T follicular helper cell (primary cell): ENCODE data around the gene FBN2.
"Not testable (repeated sequence)": the region's sequence is repeated elsewhere in the genome, so short reads cannot be mapped to it uniquely, and the experiment has no call there.

Experiments used
- DNase-seq: peaks from one replicate; pipeline ENCODE4 v3.0.0-alpha.2; 2020; ENCODE audit warnings: low read depth

Gene FBN2

DNA sequence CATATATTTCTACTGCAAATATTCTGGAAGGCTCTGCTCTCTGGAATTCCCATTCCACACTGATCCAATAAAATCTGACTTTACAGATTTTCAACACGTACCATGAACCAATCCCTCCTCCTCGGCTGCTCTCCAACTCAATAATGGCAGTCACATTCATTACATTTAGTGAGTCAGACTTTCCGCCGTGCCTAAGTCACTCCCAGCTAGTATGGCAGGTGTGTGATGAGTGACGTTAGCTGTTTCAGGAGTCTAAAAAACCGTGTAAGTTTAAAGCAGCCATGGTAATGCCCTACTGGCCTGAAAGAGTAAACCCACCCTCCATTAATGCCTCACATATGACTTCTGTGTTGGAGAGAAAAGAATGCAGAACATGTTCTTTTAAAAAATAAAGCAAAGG lies 3.3 kb downstream of the FBN2 start:
- no peak for DNase-seq

DNA sequence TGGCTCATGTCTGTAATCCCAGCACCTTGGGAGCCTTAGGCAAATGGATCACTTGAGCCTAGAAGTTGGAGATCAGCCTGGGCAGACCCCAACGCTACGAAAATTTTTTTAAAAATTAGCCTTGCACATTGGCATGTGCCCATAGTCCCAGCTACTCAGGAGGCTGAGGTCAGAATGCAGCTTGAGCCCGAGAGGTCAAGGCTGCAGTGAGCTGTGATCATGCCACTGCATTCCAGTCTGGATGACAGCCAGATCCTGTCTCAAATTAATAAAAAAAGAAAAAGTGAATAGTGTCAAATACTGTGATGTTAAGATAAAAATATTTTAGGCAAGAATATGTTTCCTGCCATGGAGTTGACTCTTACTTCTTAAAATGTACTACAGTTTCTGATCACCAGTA lies 5.3 kb downstream of the FBN2 start:
- no peak for DNase-seq

DNA sequence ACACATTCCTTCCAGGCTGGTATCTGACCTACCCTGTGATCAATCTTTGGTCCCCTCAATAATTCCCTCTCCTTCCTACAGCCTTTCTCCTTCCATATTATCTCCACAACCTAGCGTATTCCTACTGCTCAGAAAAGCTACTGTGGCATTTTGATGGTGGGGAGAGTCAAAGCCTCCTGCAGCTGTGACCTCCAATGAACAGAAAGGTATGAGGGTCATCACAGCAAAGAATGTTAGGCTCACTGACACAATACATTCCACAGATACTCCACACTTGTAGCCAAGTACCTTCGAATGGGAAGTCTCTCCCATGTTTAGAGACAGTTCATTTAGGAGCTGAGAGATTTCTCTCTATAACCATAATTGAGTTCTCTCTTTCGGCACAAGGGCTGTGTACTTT lies 5.9 kb downstream of the FBN2 start:
- no peak for DNase-seq

DNA sequence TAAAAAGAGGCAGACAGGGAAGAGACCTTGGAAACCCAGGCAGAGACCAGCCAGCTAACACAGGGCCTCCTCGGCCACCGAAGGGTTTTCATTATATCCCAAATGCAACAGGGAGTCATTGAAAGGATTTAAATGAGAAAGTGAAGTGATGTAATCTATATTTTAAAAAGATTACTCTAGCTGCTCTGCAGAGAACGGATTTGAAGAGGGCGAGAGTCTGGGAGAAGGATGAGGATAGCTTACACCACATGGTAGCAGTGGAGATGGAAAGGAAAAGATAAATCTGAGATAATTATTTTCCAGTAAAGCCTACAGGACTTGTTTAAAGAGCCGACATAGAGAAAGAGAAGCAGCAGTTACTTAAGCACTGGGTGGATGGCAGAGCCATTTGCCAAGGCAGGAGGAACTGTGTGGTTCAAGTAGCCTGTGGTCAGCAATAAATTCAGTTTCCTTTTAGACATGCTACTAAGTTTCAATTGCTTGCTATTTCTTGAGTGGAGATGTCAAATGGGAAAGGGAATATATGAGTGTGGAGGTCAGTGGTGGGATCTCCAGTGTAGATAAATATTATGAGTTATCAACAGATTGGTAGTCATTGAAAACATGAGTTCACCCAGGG lies 9.3 kb downstream of the FBN2 start:
- no peak for DNase-seq

DNA sequence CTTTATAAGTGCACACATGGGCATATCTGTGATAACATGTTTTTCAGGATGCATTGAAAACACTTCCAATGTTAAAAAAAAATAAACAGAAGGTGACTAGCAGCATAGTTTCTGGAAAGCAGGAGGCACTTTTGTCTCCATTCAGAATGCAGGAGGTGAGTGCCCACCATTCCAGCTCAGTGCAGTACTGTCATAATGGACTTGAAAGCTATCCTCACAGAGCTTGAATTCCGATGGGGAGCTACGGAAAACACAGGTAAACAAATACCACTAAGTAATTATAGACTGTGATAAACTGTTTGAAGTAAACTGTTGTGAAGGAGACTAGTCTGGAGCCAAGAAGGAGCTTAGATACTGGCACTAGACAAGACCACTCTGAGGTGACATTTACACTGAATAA lies 9.9 kb downstream of the FBN2 start:
- DNase-seq = no peak

DNA sequence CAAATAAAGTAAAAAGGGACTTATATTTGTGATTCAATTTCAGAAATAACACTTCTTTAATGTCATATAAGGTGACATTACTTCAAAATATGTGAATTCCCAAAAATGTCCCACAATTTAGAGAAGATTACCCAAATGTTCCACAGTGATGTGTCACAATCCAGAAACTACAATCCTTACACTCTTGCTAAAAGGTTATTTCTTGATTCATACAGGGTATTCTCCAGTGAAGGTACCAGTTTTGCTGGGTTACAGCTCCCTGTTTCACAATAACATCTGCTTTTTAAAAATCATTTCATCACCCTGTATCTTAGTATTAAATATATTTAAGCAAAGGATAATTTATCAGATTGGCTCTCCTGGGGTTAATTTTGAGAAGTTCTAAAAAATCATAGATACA lies 11.0 kb downstream of the FBN2 start:
- DNase-seq = no peak

DNA sequence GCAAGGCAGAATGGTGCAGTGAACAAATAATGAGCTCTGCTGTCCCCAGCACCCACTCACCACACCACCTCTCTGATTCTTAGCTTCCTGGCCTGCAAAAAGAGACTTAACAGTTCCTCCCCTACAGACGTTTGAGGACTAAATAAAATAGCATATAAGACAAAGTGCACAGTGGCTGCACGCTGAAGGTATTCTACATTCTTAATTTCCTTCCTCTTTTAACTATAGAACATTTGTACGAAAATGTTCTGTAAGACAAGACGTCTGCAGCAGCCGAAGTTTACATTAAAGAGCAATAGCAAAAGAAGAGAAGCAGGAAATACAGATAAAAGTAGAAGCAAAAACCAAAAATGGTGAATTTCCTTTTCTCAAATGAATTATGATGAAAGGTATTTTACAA lies 15.7 kb downstream of the FBN2 start:
- no peak for DNase-seq

DNA sequence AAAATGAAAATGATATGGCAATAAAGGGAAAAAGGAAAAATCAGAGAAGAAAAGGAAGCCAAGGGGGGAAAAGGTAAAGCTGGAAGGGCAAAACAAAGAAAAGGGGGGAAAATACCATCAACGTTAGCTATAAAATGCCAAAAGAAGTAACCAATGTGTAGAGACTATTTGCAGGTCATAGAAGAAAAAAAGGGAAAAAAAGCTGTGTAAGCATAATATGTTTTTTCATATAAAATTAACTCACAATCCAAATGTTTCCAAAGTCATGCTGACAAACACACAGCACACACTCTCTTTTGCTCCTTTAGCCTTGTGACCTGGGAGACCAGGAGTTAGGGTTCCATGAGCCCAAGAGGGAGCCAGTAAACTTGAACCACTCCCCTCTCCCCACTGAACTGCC lies 18.2 kb downstream of the FBN2 start:
- no peak for DNase-seq

DNA sequence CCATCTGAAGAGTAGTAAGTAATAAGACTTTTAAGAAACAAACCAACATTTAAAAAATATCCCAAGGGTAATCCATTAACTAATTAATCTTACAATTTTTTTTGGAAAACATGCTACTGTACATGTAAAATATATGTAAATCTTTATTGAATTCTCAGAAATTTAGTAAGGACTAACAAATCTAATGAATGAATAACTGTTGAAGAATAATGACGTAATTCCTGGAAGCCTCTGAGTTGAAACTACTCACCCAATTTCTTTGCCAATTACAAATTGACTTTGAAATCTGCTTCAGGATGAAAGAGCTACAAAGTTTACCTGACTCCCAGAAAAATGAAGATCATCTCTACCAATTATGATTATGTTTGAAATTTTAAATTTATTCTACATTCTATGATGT lies 21.1 kb downstream of the FBN2 start:
- no peak for DNase-seq

DNA sequence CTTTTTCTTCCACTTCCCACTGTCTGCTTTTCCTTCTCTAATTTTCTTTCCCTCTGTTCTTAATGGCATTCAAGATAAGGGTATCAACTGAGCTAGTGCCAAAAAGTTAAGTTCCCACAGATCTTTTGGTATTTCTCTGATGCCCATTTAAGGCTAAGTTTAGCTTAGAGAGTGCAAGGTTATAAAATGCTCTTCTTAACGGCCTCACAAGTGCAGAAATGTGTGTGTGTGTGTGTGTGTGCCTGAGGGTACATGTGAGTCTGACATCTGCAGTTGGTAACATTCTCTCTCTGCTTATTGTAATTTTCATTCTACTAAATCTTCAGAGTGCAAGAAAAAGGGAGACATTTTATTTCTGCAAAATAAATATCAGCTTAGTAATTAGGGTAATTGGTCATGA lies 24.2 kb downstream of the FBN2 start:
- no peak for DNase-seq

DNA sequence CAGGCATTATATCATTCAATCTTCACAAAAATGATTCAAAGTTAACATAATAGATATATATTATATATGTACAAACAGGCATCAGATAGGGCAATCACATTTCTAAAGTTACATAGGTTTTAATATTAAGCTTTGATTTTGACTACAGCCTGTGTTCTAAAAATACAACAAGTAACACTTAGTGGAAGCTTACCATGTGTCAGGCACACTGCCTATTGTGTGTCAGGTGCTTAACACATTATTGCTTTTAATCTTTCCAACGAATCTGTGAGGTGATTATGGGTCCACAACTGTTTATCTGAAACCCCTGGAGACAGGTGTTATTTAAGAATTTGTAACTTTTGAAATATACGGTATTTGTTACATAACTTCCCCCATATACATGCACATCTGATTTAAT lies 25.2 kb downstream of the FBN2 start:
- no peak for DNase-seq

DNA sequence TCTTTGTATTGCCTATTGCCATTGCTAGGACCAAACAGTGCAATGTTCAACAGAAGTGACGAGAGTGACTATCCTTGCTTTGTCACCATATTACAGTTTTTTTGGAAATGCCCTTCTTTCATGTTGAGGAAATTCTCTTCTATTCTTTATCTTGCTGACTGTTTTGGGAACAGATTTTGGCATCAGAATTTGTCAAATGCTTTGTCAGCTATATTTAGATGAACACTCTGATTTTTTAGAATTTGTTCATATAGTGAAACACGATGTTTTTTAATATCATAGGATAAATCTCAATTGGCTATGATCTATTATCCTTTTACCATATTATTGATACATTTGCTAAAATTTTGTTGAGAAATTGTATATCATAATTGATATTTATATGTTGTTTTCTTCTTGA lies 31.4 kb downstream of the FBN2 start:
- DNase-seq = no peak

DNA sequence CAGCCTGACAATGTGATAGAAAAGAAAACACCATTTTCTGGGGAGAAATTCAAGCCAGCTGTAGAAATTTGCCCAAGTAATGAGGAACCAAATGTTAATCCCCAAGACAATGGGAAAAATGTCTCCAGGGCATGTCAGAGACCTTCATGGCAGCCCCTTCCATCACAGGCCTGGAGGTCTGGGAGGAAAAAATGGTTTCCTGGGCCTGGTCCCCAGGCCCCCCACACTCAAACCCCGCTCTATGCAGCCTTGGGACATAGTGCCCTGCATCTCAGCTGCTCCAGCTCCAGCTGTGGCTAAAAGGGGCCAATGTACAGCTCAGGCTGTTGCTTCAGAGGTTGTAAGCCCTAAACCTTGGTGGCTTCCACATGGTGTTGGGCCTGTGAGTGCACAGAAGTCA lies 34.3 kb downstream of the FBN2 start:
- not testable (repeated sequence) for DNase-seq

DNA sequence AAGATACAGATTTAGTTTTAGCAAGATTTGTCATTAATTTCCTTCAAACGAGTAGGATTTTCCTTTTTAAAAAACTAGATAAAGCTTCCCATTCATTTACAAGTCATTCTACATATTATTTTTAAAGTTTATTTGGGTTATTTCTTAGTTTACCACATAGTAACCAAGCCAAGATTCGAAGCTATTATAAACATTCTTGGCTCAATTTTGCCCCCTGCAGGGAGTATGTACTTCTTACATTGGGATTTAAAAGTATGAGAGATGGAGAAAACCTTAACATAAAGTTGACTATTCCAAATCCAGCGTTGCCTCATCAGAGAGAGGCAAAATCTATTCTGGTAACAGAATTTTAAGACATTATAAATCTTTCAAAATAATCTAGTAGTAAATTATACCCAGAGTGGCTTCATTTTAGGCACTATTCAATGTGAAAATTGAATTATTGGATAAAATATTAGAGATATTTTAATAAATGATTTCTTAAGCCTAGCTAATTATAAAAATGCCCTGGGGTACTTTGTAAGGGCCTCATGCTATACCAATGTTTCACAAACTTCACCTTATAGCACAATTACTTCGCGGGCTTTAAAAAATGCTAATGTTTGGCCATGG lies 39.1 kb downstream of the FBN2 start:
- no peak for DNase-seq

DNA sequence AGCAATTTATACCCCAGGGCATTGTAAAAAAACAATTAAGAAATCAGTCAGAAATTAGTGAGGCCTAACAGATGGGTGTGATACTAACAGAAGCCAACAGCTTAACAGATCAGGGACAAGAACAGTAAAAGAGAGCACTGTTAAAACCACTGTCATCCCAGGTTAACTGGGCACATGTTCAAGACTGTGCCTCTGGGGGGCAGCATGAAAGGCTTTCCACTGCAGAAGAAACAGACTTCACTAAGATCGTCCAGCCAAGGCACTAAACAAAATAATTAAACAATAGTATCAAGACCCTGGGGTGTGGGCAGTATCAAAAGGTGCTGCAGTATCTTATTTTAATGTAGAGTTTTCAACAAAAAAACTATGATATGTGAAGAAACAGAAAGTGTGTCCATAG lies 43.5 kb downstream of the FBN2 start:
- no peak for DNase-seq

DNA sequence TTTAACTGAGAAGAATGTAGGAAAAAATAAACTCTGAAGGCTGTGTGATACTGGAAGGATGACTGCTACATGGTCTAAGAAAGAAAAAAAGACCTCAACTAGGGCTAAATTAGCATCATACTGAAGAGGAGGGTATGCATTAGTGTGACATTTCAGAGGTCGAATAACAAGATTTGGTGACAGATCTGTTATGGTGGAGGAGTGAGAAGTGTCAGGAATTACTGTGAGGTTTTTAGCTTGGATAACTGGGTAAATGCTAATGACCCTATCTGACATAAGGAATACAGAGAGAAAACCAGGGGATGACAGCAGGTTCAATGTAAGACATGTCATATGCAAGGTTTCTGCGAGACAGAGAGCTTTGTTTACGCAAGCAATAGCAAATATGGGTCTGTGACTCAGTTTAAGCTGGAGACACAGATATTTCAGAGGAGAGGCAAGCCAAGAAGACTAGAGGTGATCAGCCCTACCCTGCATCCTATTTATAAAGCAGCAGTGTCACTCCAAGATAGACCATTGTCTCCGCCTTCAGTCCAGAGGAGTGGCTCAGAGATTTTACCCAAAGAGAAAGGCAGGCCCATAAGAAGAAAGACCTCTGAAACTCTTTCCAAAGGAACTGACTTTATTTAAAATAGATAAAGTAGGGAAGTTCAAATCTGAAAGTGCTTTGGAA lies 44.3 kb downstream of the FBN2 start:
- no peak for DNase-seq

DNA sequence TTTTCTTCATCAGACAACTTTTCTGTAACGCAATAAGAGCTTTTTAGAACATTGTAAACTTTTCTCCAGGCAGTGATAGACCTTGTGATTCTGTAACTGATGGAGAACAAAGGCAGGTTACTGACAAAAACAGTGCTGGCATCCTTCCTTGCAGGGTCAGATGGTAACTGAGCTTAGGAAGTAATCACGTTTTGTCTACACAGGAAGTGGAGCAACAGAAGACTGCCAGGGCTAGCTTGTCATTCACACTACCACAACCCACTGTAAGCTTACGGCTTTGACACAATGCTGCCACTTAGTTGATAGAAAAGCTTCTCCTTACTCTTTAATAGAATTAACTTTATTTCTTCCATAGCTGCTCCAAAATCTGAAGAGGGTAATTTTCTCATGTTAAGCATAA lies 46.8 kb downstream of the FBN2 start:
- no peak for DNase-seq

DNA sequence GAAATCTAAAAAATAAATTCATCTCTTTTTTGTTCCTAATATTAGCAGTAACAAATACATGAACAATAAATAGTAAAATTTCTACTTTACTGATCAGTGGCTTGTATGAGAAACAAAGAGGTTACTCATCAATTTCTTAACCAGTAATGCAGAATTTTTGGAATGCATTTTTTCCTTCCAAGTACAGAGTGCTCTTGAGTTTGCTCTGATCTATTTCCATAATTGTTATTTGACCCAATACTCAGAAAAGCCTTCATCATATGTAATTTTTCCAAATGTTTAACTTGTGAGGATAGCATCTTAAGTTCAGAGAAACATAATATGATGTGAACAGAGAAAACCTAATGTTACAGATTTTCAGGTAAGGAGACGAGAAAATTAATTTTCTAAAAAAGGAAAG lies 47.3 kb downstream of the FBN2 start:
- no peak for DNase-seq

DNA sequence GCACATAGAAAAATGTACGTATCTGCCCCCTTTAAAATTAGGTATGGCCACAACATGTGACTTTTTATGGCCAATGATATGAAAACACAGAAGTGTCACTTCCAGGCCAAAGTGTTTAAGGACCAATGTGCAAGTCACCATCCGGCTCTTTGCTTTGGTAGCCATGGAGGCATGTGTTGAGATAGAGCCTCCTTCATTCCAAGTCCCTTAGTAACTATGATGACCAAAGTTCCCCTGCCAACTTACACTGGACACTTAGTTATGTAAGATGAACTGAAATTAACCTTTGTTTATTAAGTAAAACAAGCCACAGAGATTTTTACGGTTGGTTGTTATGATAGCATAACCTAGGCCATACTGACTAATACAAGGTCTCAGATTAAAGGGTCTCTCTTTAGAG lies 51.0 kb downstream of the FBN2 start:
- DNase-seq = no peak

DNA sequence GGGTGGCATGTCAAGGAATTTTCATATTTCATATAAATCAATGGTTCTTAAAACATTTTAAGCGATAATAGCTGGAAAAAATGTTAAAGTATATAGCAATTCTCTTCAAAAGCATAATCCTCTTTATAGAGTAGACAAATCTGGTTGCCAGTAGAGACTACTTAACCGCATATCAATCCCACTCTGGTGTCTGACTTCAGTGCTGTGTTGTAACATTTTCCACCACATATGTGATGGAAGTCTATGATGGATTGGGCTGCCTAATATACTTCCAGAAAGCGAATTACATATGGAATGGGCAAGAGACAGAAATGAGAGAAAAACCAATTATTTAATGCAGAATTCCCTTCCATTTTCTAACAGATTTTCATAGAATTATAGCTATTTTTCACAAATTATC lies 54.3 kb downstream of the FBN2 start:
- DNase-seq = no peak

DNA sequence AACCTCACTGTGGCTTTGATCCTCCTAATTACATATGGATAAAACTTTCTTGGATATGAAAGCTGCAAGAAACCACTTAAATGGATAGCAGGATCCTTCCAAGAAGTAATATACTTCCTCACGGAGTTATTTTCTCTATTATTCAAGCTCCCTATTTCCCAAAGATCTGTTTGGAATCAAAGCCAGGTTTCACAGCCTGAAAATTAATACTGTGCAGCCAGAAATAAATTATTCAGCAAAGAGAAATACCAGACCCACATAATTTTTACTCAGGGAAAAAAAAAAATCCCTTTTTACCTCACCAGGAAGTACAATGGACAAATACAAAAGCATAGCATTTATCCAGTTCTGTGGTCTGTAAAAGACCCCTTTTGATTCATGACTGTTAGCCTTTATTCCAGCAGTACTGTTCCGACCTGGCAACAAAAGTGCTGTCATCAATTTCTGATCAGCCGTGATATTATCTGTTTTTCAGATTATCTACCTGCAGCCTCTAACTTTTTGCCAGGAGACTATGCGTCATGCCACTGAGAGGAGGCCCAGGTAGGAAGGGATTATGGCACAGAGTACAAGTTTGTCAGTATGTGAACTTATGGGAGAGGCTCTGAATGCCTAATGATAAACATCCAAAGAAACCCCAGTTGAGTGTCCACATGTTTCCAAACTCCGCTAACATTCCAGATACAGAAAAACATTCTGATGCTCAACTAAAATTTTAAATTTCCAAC lies 57.0 kb downstream of the FBN2 start:
- DNase-seq = no peak

DNA sequence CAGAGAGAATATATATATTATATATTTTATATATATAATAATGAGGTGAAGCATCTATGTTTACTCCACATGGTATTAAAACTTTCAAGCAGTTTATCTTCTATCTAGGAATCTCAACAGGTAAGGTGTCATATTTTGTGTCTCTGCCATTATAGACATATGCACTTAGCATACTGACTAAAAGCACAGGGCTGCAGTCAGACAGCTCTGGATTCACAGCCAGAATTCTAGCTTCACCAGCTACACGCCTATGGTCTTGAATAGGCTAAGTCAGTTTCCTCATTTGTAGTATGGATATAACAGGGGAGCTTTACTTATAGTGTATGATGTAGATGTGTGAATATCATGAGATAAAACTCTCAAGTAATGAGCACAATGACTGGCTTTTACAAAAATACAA lies 57.9 kb downstream of the FBN2 start:
- DNase-seq = no peak
